Measurements from ENCODE around the gene CAMK4.

DNA sequence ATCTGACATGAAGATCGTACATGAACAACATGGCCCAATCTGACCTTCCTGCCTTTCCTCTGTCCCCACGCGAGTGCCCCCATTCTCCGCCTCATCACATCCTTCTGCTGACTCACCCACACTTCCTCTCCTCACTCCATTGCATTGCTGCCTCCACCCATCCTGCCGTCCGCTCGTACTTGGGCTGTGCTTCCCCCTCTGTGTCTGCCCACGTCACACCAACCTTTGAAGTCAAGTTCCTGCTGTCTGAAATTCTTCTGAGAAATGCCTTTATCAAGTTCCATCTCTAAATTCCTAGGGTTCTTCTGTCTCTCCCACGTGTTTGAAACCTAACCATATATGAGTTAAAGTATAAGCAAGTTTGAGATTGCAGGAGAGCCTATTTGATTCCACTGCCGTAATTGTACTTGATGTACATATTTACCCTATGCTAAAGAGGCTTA lies 306.1 kb downstream of the CAMK4 start:
- TF ChIP-seq CTCF (conservative IDR thresholded peaks at IDR 0.05 in 1 of 2, IDR thresholded peaks at IDR 0.05 in 1 of 2; ENCODE audit: low read depth in 1 of 2, low read length in 2 of 2) (no peak), EZH2 (IDR thresholded peaks at IDR 0.05; ENCODE audit: low read length, missing control alignments) (no peak)

Measured in fibroblast of lung (primary cell).